PC-9 (cell line): ENCODE data around the gene SLC25A26. TPM values are rescaled to one million over a fixed set of nuclear protein-coding genes. Genes with fewer than 3 reads are reported as not detected.

Experiments
- BruUV-seq: library from RNA; stranded (reverse); fragments of 400-500 nt; replicated peaks from 2 replicates; lab custom pipeline; 2021; lab: Mats Ljungman, UMichigan
- CTCF ChIA-PET: fragments of 300-600 bp; sonication (Branson Sonifier 250); formaldehyde crosslinking; loops from one replicate; lab custom pipeline; 2022; ENCODE audit warnings: antibody characterized with exemption; lab: Charles Lee
- POLR2A ChIA-PET: fragments of 300-600 bp; sonication (Branson Sonifier 250); formaldehyde crosslinking; loops from one replicate; lab custom pipeline; 2022; ENCODE audit warnings: antibody characterized with exemption; ENCODE audit not compliant: unreplicated experiment; lab: Charles Lee
- DNase-seq, 2 experiments: peaks; one replicate each; pipeline versions ENCODE4 v3.0.0 to v3.0.0-alpha.2; 2015 to 2022; ENCODE audit warnings: mixed read lengths in 1 of 2
- H2AFZ ChIP-seq: fragments of 200-600 bp; sonication (generic); 2 replicates; pipeline ENCODE4 v1.8.1; 2017; ENCODE audit warnings: antibody characterized with exemption
- H3F3A ChIP-seq: fragments of 200-600 bp; sonication (generic); 2 replicates; pipeline ENCODE4 v1.8.1; 2017; ENCODE audit warnings: antibody characterized with exemption, mild to moderate bottlenecking, low read depth; ENCODE audit not compliant: insufficient read depth
- H3K27ac ChIP-seq: fragments of 200-600 bp; sonication (generic); 2 replicates; pipeline ENCODE4 v1.6.1; 2016; ENCODE audit warnings: mixed run types
- H3K27me3 ChIP-seq: fragments of 200-600 bp; sonication (generic); 2 replicates; pipeline ENCODE4 v1.6.1; 2016; ENCODE audit warnings: low read depth, mixed run types; ENCODE audit not compliant: insufficient read depth
- H3K36me3 ChIP-seq: fragments of 200-600 bp; sonication (generic); 2 replicates; pipeline ENCODE4 v1.6.1; 2016; ENCODE audit warnings: low read depth, mixed run types
- H3K4me1 ChIP-seq: fragments of 200-600 bp; sonication (generic); replicated peaks from 2 replicates; pipeline ENCODE4 v1.6.1; 2016; ENCODE audit warnings: mixed run types; ENCODE audit not compliant: insufficient read depth
- H3K4me2 ChIP-seq: fragments of 200-600 bp; sonication (generic); 2 replicates; pipeline ENCODE4 v1.6.1; 2017; ENCODE audit warnings: mixed run types
- H3K4me3 ChIP-seq: fragments of 200-600 bp; sonication (generic); 2 replicates; pipeline ENCODE4 v1.6.1; 2016; ENCODE audit warnings: mixed run types
- H3K79me2 ChIP-seq: fragments of 200-600 bp; sonication (generic); 2 replicates; pipeline ENCODE4 v1.6.1; 2017; ENCODE audit warnings: low read depth, mixed run types
- H3K9me2 ChIP-seq: fragments of 200-600 bp; sonication (generic); 2 replicates; pipeline ENCODE4 v1.8.1; 2017; ENCODE audit warnings: mild to moderate bottlenecking; ENCODE audit not compliant: insufficient read depth
- H3K9me3 ChIP-seq: fragments of 200-600 bp; sonication (generic); 2 replicates; pipeline ENCODE4 v1.8.1; 2016; ENCODE audit warnings: low read depth; ENCODE audit not compliant: insufficient read depth
- H4K20me1 ChIP-seq: fragments of 200-600 bp; sonication (generic); 2 replicates; pipeline ENCODE4 v1.8.1; 2017; ENCODE audit not compliant: insufficient read depth
- EZH2 ChIP-seq: fragments of 200-600 bp; sonication (generic); IDR thresholded peaks from 2 replicates; pipeline ENCODE4 v1.8.0; 2017; ENCODE audit warnings: antibody characterized with exemption, low read depth
- intact Hi-C: fragments of 100-400 bp; cut with micrococcal nuclease; formaldehyde crosslinking; loops from one replicate; pipeline ENCODE4 v1.10.0; 2022; ENCODE audit not compliant: unreplicated experiment
- total RNA-seq: library from RNA; stranded (reverse); gene quantifications from 2 replicates; pipeline ENCODE4 v1.2.3, GENCODE V29; 2021
- TF ChIP-seq, protein P1 (sequence below): fragments of 200-600 bp; sonication (generic); conservative IDR thresholded peaks from 2 replicates; pipeline ENCODE4 v1.6.1; 2017; ENCODE audit warnings: mixed run types, antibody characterized with exemption, mild to moderate bottlenecking, moderate library complexity

Gene SLC25A26
- total RNA-seq, 1 experiment from 2014 or later = 20.8 TPM

DNA sequence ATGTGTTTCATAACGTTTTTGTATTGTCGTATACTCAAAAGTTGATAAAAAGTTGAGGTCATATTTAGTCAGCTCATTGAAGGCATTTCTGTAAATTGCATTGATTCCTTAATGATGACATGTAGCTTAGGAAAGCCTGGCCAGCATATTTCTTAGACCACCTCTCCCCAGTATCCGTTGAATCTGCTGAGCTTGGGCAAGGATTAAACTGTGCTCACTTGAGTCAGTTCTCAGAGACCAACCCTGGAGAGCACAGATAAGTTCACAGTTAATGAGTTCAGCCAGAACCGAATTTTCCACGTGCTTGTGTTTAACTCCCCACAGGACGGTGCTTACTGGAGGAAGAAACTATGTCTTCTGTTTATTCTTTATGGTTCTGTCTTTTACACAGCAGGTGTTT is 132.7 kb downstream of the SLC25A26 start:
- intact Hi-C loops = no loop called here
- no peak for DNase-seq
- no peaks in the 10 kb centered on the region for H4K20me1 ChIP-seq
- no peaks in the 10 kb centered on the region for H3K9me3 ChIP-seq
- H3K27ac ChIP-seq = no peak overlapping the region
- no peak for TF ChIP-seq EZH2
- TF ChIP-seq, protein P1, sequence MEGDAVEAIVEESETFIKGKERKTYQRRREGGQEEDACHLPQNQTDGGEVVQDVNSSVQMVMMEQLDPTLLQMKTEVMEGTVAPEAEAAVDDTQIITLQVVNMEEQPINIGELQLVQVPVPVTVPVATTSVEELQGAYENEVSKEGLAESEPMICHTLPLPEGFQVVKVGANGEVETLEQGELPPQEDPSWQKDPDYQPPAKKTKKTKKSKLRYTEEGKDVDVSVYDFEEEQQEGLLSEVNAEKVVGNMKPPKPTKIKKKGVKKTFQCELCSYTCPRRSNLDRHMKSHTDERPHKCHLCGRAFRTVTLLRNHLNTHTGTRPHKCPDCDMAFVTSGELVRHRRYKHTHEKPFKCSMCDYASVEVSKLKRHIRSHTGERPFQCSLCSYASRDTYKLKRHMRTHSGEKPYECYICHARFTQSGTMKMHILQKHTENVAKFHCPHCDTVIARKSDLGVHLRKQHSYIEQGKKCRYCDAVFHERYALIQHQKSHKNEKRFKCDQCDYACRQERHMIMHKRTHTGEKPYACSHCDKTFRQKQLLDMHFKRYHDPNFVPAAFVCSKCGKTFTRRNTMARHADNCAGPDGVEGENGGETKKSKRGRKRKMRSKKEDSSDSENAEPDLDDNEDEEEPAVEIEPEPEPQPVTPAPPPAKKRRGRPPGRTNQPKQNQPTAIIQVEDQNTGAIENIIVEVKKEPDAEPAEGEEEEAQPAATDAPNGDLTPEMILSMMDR = no peak
- H3K4me1 ChIP-seq = no peaks in the 10 kb centered on the region
- no peaks in the 10 kb centered on the region for H3K79me2 ChIP-seq
- POLR2A ChIA-PET = no interaction called here
- H3K36me3 ChIP-seq = no peaks in the 10 kb centered on the region
- no peak overlapping the region for H2AFZ ChIP-seq
- no peak overlapping the region for H3K4me3 ChIP-seq
- no peaks in the 10 kb centered on the region for H3K27me3 ChIP-seq
- H3K9me2 ChIP-seq = no peaks in the 10 kb centered on the region
- CTCF ChIA-PET = no interaction called here
- BruUV-seq = no TSS peak
- no peaks in the 10 kb centered on the region for H3F3A ChIP-seq
- no peak overlapping the region for H3K4me2 ChIP-seq

GRCh38 chr3:66354001-66354400 is 133.2 kb downstream of the SLC25A26 start:
- no peaks in the 10 kb centered on the region for H3K9me3 ChIP-seq

GRCh38 chr3:66355394-66355793 is 134.6 kb downstream of the SLC25A26 start:
- TF ChIP-seq, protein P1 = no peak
- TF ChIP-seq EZH2 = no peak
- ChIA-PET CTCF (interaction anchor here (0.6 kb wide), 1 partner anchor 174 kb away, joined by 4 read pairs; no protein-coding TSS in a partner anchor), POLR2A (interaction anchor here (0.6 kb wide), 1 partner anchor 29 kb away, joined by 3 read pairs; no protein-coding TSS in a partner anchor)
- Histone ChIP-seq H3K4me1 (no peaks in the 10 kb centered on the region), H3K4me3 (no peak overlapping the region), H3K79me2 (no peaks in the 10 kb centered on the region), H3K36me3 (no peaks in the 10 kb centered on the region), H3K27me3 (no peaks in the 10 kb centered on the region), H4K20me1 (no peaks in the 10 kb centered on the region), H3F3A (no peaks in the 10 kb centered on the region), H3K27ac (no peak overlapping the region), H2AFZ (no peak overlapping the region), H3K4me2 (no peak overlapping the region), H3K9me2 (no peaks in the 10 kb centered on the region), H3K9me3 (no peaks in the 10 kb centered on the region)
- intact Hi-C loops = no loop called here
- DNase-seq = no peak
- BruUV-seq = no TSS peak

More at GRCh38 chr3:66354001-66354400, 133.2 kb downstream of the SLC25A26 start:
- H3K9me2 ChIP-seq = no peaks in the 10 kb centered on the region
- no peak overlapping the region for H3K27ac ChIP-seq
- CTCF ChIA-PET = no interaction called here
- no peaks in the 10 kb centered on the region for H3K79me2 ChIP-seq
- no peaks in the 10 kb centered on the region for H3K36me3 ChIP-seq
- TF ChIP-seq, protein P1 = no peak
- no peak for TF ChIP-seq EZH2
- DNase-seq = no peak
- H3K4me3 ChIP-seq = no peak overlapping the region
- intact Hi-C loops = no loop called here
- no peak overlapping the region for H3K4me2 ChIP-seq
- H3K4me1 ChIP-seq = no peaks in the 10 kb centered on the region
- no peak overlapping the region for H2AFZ ChIP-seq
- POLR2A ChIA-PET = no interaction called here
- no peaks in the 10 kb centered on the region for H4K20me1 ChIP-seq
- no peaks in the 10 kb centered on the region for H3K27me3 ChIP-seq
- no TSS peak for BruUV-seq
- H3F3A ChIP-seq = no peaks in the 10 kb centered on the region
